ENCODE results near the gene IL1B.
A peak's percentile ranks its signal among the peaks of the same experiment; 100 is the strongest.

IL1B gene

GRCh38 chr2:112788653-112789052 lies 47.9 kb downstream of the IL1B start:
- H3K4me1 ChIP-seq (ENCODE audit: insufficient read depth, insufficient read length): peaks cover 5% of the 10 kb centered on the region
- H3K4me3 ChIP-seq (ENCODE audit: insufficient read length, low read depth): no peak overlapping the region
- H3K9ac ChIP-seq (ENCODE audit: insufficient read length, low read depth): no peak overlapping the region
- no peak for DNase-seq (ENCODE audit: low read depth, low spot score)
- no peak for TF ChIP-seq YY1 (IDR thresholded peaks at IDR 0.05; ENCODE audit: insufficient read depth, insufficient read length)
- TF ChIP-seq SUZ12 (IDR thresholded peaks at IDR 0.05; ENCODE audit: extremely low read depth, insufficient read depth, insufficient read length): no peak
- TF ChIP-seq ZNF274 (IDR thresholded peaks at IDR 0.05; ENCODE audit: low read depth, low read length): no peak
- H3K9me3 ChIP-seq (ENCODE audit: insufficient read depth, low read length): no peaks in the 10 kb centered on the region
- no peaks in the 10 kb centered on the region for H3K36me3 ChIP-seq (ENCODE audit: insufficient read depth, insufficient read length, low read length)
- no peaks in the 10 kb centered on the region for H3K27me3 ChIP-seq (ENCODE audit: insufficient read depth, insufficient read length)

- DNase-seq (ENCODE audit: low read depth, low spot score): no peak
- TF ChIP-seq SUZ12 (IDR thresholded peaks at IDR 0.05; ENCODE audit: extremely low read depth, insufficient read depth, insufficient read length) (no peak), ZNF274 (IDR thresholded peaks at IDR 0.05; ENCODE audit: low read depth, low read length) (no peak), YY1 (IDR thresholded peaks at IDR 0.05; ENCODE audit: insufficient read depth, insufficient read length) (no peak)
- Histone ChIP-seq H3K36me3 (ENCODE audit: insufficient read depth, insufficient read length, low read length) (no peaks in the 10 kb centered on the region), H3K4me3 (ENCODE audit: insufficient read length, low read depth) (no peak overlapping the region), H3K9me3 (ENCODE audit: insufficient read depth, low read length) (no peaks in the 10 kb centered on the region), H3K27me3 (ENCODE audit: insufficient read depth, insufficient read length) (no peaks in the 10 kb centered on the region), H3K4me1 (ENCODE audit: insufficient read depth, insufficient read length) (peaks cover 7% of the 10 kb centered on the region), H3K9ac (ENCODE audit: insufficient read length, low read depth) (no peak overlapping the region)
These were observed 48.7 kb downstream of the IL1B start for GRCh38 chr2:112787729-112788393.

- H3K4me1 ChIP-seq (ENCODE audit: insufficient read depth, insufficient read length): peaks cover 7% of the 10 kb centered on the region
- no peak for TF ChIP-seq SUZ12 (IDR thresholded peaks at IDR 0.05; ENCODE audit: extremely low read depth, insufficient read depth, insufficient read length)
- no peak for TF ChIP-seq YY1 (IDR thresholded peaks at IDR 0.05; ENCODE audit: insufficient read depth, insufficient read length)
- TF ChIP-seq ZNF274 (IDR thresholded peaks at IDR 0.05; ENCODE audit: low read depth, low read length): no peak
- H3K9me3 ChIP-seq (ENCODE audit: insufficient read depth, low read length): no peaks in the 10 kb centered on the region
- no peaks in the 10 kb centered on the region for H3K36me3 ChIP-seq (ENCODE audit: insufficient read depth, insufficient read length, low read length)
- no peak for DNase-seq (ENCODE audit: low read depth, low spot score)
- H3K4me3 ChIP-seq (ENCODE audit: insufficient read length, low read depth): no peak overlapping the region
- no peak overlapping the region for H3K9ac ChIP-seq (ENCODE audit: insufficient read length, low read depth)
- no peaks in the 10 kb centered on the region for H3K27me3 ChIP-seq (ENCODE audit: insufficient read depth, insufficient read length)
These were observed 49.3 kb downstream of the IL1B start for GRCh38 chr2:112787294-112787693.

GRCh38 chr2:112784199-112785189 lies 52.1 kb downstream of the IL1B start, which contains the start of gene IL1A:
Gene IL1A, minus strand, starts transcription at chr2:112784493. Its CDS starts 723 bp downstream, at chr2:112783770.
- TF ChIP-seq SUZ12 (IDR thresholded peaks at IDR 0.05; ENCODE audit: extremely low read depth, insufficient read depth, insufficient read length) (no peak), YY1 (IDR thresholded peaks at IDR 0.05; ENCODE audit: insufficient read depth, insufficient read length) (no peak), ZNF274 (IDR thresholded peaks at IDR 0.05; ENCODE audit: low read depth, low read length) (no peak)
- no peaks in the 10 kb centered on the region for H3K27me3 ChIP-seq (ENCODE audit: insufficient read depth, insufficient read length)
- H3K9me3 ChIP-seq (ENCODE audit: insufficient read depth, low read length): no peaks in the 10 kb centered on the region
- no peak within 1 kb of the TSS for H3K9ac ChIP-seq (ENCODE audit: insufficient read length, low read depth)
- no peak within 1 kb of the TSS for H3K4me3 ChIP-seq (ENCODE audit: insufficient read length, low read depth)
- H3K4me1 ChIP-seq (ENCODE audit: insufficient read depth, insufficient read length): peaks cover 2% of the 10 kb centered on the region
- peak; percentile 57 for DNase-seq (ENCODE audit: low read depth, low spot score)
- H3K36me3 ChIP-seq (ENCODE audit: insufficient read depth, insufficient read length, low read length): no peaks in the 10 kb centered on the region

- Histone ChIP-seq H3K36me3 (ENCODE audit: insufficient read depth, insufficient read length, low read length) (no peaks in the 10 kb centered on the region), H3K4me1 (ENCODE audit: insufficient read depth, insufficient read length) (peaks cover 2% of the 10 kb centered on the region), H3K9me3 (ENCODE audit: insufficient read depth, low read length) (no peaks in the 10 kb centered on the region), H3K27me3 (ENCODE audit: insufficient read depth, insufficient read length) (no peaks in the 10 kb centered on the region), H3K9ac (ENCODE audit: insufficient read length, low read depth) (no peak overlapping the region), H3K4me3 (ENCODE audit: insufficient read length, low read depth) (no peak overlapping the region)
- no peak for TF ChIP-seq YY1 (IDR thresholded peaks at IDR 0.05; ENCODE audit: insufficient read depth, insufficient read length)
- no peak for TF ChIP-seq ZNF274 (IDR thresholded peaks at IDR 0.05; ENCODE audit: low read depth, low read length)
- TF ChIP-seq SUZ12 (IDR thresholded peaks at IDR 0.05; ENCODE audit: extremely low read depth, insufficient read depth, insufficient read length): no peak
- DNase-seq (ENCODE audit: low read depth, low spot score): no peak
These were observed 53.3 kb downstream of the IL1B start for GRCh38 chr2:112783187-112783714.

- no peak overlapping the region for H3K9ac ChIP-seq (ENCODE audit: insufficient read length, low read depth)
- TF ChIP-seq SUZ12 (IDR thresholded peaks at IDR 0.05; ENCODE audit: extremely low read depth, insufficient read depth, insufficient read length) (no peak), YY1 (IDR thresholded peaks at IDR 0.05; ENCODE audit: insufficient read depth, insufficient read length) (no peak), ZNF274 (IDR thresholded peaks at IDR 0.05; ENCODE audit: low read depth, low read length) (no peak)
- peaks cover 2% of the 10 kb centered on the region for H3K4me1 ChIP-seq (ENCODE audit: insufficient read depth, insufficient read length)
These were observed 54.3 kb downstream of the IL1B start for GRCh38 chr2:112782234-112782799.

More at GRCh38 chr2:112782234-112782799, 54.3 kb downstream of the IL1B start:
- Histone ChIP-seq H3K9me3 (ENCODE audit: insufficient read depth, low read length) (no peaks in the 10 kb centered on the region), H3K36me3 (ENCODE audit: insufficient read depth, insufficient read length, low read length) (no peaks in the 10 kb centered on the region), H3K4me3 (ENCODE audit: insufficient read length, low read depth) (no peak overlapping the region), H3K27me3 (ENCODE audit: insufficient read depth, insufficient read length) (no peaks in the 10 kb centered on the region)
- no peak for DNase-seq (ENCODE audit: low read depth, low spot score)
